BJ (cell line): ENCODE data around the gene ORMDL2. TPM values are rescaled to one million over a fixed set of nuclear protein-coding genes. Genes with fewer than 3 reads are reported as not detected.

ENCODE experiments used
- CTCF ChIA-PET: fragments of 350-600 bp; formaldehyde crosslinking; extraction: SDS; loops from one replicate; lab custom pipeline; 2021; ENCODE audit warnings: antibody characterized with exemption, inconsistent platforms; lab: Yijun Ruan, JAX
- POLR2A ChIA-PET: fragments of 300-600 bp; sonication (Branson Sonifier 250); formaldehyde crosslinking; extraction: SDS; loops from one replicate; lab custom pipeline; 2021; ENCODE audit warnings: antibody characterized with exemption; lab: Charles Lee
- DNase-seq: peaks from one replicate; pipeline ENCODE4 v3.0.0-alpha.2; 2011; ENCODE audit warnings: low read depth
- H3K27me3 ChIP-seq: 2 replicates; pipeline ENCODE4 v1.6.0; 2011; ENCODE audit warnings: low read length; ENCODE audit not compliant: control insufficient read depth, insufficient read depth
- H3K36me3 ChIP-seq: 2 replicates; pipeline ENCODE4 v1.5.1; 2011; ENCODE audit warnings: low read length; ENCODE audit not compliant: control insufficient read depth, insufficient read depth
- H3K4me3 ChIP-seq: 2 replicates; pipeline ENCODE4 v1.5.1; 2011; ENCODE audit warnings: low read depth, mild to moderate bottlenecking, control low read depth, low read length
- CTCF ChIP-seq: IDR thresholded peaks from 2 replicates; pipeline ENCODE4 v1.5.1; 2011; ENCODE audit warnings: low read depth, mild to moderate bottlenecking, control low read depth, inconsistent platforms, low read length, moderate library complexity; ENCODE audit not compliant: insufficient read depth
- polyA minus RNA-seq: library from RNA; depleted of rRNA, polyadenylated mRNA; stranded (reverse); fragments of >200 nt; gene quantifications from 2 replicates; pipeline ENCODE4 v1.2.3, GENCODE V29; 2011; rRNA and poly(A)+ RNA removed
- polyA plus RNA-seq: library from polyadenylated mRNA; depleted of rRNA; stranded (reverse); fragments of >200 nt; gene quantifications from 2 replicates; pipeline ENCODE4 v1.2.3, GENCODE V29; 2011; rRNA removed

ORMDL2 gene
- polyA plus RNA-seq (47.4 and 63.9 TPM in 2 replicates), polyA minus RNA-seq (40.1 and 57.1 TPM in 2 replicates)

DNA sequence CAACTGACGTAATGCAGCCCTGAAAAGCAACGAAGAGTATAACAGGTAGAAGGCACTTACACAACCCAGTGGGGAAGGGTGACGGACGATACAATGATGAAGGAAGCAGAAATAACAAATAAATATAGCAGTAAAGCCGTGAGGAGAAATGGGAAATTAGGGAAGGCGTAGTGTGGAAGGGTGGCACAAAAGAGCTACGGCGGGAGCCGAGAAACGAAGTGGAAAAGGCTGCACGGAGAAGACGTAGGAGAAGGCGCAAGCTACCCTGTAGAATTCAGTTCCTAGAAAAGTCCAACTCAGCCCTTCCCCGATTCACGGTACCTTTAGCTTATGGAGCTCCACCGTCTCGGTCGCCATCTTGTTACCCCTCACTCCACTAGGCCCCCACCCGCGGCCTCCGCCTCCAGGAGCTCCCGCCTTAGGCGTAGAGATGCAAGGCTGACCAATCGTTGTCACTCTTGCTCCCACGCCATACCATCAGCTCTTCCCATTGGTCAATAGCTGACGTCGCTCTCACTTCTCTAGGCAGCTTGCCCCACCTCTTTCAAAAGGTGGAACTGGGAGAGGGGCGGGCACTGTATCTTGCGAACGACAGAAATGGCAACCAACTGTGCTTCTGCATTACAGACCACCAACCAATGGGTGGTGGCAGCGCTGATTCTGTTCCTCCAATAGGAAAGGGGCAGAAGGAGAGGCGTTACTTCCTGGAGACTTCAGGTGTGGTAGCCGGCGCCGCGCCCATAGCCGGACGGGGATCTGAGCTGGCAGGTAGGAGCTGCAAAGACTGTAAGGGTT, at the start of gene ORMDL2, which contains the start of gene SARNP:
ORMDL2 (plus strand) TSS at position 697 of the 795 bp plus-strand sequence. CDS start 959 bp downstream, outside the sequence.
SARNP (minus strand) TSS at position 380 of the 795 bp plus-strand sequence; CDS start at position 357, 23 bp downstream.
- CTCF ChIA-PET = interaction anchor here (0.6 to 4.7 kb wide), 14 partner anchors 11 to 361 kb away, joined by 3 to 20 read pairs (median 4); partner anchors contain the start of genes DNAJC14 and PYM1
- H3K27me3 ChIP-seq = no peaks in the 10 kb centered on the region
- TF ChIP-seq CTCF = no peak
- peak within 1 kb of the TSS; percentile 92 for H3K4me3 ChIP-seq
- POLR2A ChIA-PET = interaction anchor here (0.6 to 2.9 kb wide), 6 partner anchors 13 to 144 kb away, joined by 3 to 30 read pairs (median 4); partner anchors contain the start of gene DNAJC14
- DNase-seq = peak; percentile 99
- H3K36me3 ChIP-seq = peaks cover 8% of the 10 kb centered on the region

DNA sequence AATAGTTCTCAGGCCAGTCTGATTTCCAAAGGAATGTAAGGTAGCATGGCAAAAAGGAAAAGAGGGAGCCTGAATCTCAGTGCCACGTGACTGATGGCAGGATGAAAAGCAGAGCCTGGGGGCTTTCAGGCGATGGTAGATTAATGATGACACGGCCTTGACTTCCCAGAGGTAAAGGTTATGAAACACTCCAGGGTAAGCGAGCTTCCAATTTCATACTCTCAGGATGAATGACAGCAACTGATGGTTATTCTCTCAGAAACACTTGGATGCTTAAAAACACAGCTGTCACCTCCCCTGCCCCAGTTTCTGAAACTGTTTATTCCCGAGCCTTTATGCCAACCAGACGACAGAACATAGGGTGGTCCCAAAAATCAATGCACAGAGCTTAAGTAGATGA, 46.1 kb upstream of the ORMDL2 start:
- no peak for TF ChIP-seq CTCF
- ChIA-PET CTCF (no interaction called here), POLR2A (interaction anchor here (0.6 kb wide), 1 partner anchor 10 kb away, joined by 3 read pairs; no protein-coding TSS in a partner anchor)
- DNase-seq = no peak
- H3K36me3 ChIP-seq = peaks cover 5% of the 10 kb centered on the region; the same call in 1 of the 2 replicates
- H3K4me3 ChIP-seq = no peak overlapping the region
- H3K27me3 ChIP-seq = no peaks in the 10 kb centered on the region

DNA sequence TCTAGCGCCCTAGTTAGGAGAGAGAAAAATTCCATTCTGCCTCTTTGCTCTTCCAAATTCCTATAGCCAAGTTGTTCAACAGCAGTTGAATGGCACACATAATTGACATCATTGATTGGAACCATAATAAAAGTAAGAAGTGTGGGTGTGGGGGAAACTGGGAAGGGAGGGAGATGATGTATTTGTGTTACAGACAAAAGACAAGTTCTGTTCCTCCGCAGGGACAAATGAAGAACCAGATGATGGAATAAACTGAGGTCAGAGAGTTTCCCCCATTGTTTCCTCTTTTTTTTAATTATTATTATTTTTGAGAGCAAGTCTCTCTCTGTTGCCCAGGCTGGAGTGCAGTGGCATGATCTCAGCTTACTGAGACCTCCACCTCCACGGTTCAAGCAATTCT, 40.0 kb upstream of the ORMDL2 start:
- ChIA-PET CTCF (no interaction called here), POLR2A (no interaction called here)
- DNase-seq = no peak
- Histone ChIP-seq H3K4me3 (no peak overlapping the region), H3K27me3 (no peaks in the 10 kb centered on the region), H3K36me3 (peaks cover 11% of the 10 kb centered on the region; the same call in 1 of the 2 replicates)
- TF ChIP-seq CTCF = no peak

DNA sequence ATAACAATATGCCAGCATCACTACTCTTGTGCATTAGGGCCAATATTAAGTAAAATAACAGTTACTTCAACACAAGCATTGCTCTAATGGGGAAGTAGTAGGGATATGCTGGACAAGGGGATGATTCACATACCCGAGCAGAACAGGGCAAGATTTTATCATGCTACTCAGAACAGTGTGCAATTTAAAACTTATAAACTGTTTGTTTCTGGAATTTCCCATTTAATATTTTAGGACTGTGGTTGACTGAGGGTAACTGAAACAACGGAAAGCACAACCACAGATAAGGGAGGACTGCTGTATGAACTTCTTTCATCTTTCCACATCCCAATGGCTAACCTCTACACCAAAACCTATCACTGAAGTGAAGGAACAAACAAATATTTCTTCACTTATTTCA, 37.2 kb upstream of the ORMDL2 start:
- CTCF ChIA-PET = interaction anchor here (1.2 to 1.9 kb wide), 3 partner anchors 16 to 153 kb away, joined by 3 to 8 read pairs (median 4); no protein-coding TSS in a partner anchor
- Histone ChIP-seq H3K27me3 (no peaks in the 10 kb centered on the region), H3K4me3 (no peak overlapping the region), H3K36me3 (peaks cover 9% of the 10 kb centered on the region)
- POLR2A ChIA-PET = no interaction called here
- DNase-seq = peak; percentile 24
- no peak for TF ChIP-seq CTCF

DNA sequence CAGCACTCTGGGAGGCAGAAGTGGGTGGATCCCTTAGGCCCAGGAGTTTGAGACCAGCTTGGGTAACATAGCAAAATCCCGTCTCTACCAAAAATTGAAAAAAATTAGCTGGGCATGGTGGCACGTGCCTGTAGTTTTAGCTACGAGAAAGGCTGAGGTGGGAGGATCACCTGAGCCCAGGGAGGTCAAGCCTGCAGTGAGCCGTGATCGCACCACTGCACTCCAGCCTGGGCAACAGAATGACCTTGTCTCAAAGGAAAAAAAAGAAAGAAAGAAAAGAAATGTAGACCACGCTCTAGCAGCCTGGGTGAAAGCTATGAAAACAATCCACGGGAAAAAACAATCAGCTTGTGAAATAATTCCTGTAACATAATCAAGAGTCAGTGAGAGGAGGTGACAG, 29.3 kb upstream of the ORMDL2 start:
- ChIA-PET CTCF (interaction anchor here (1.0 to 2.4 kb wide), 3 partner anchors 23 to 51 kb away, joined by 3 to 11 read pairs (median 3); no protein-coding TSS in a partner anchor), POLR2A (no interaction called here)
- H3K27me3 ChIP-seq = no peaks in the 10 kb centered on the region
- H3K36me3 ChIP-seq = peaks cover 7% of the 10 kb centered on the region
- TF ChIP-seq CTCF = no peak
- no peak for DNase-seq
- H3K4me3 ChIP-seq = no peak overlapping the region
